ENCODE measurements around the gene NDUFA8. TPM values are rescaled to one million over a fixed set of nuclear protein-coding genes. Genes with fewer than 3 reads are reported as not detected.
"Not testable (repeated sequence)": the region's sequence is repeated elsewhere in the genome, so short reads cannot be mapped to it uniquely, and the experiment has no call there.

Gene NDUFA8
- total and polyA plus RNA-seq, 10 donors, result 27.8 to 72.7 (median 29.8) TPM

GRCh38 chr9:122118343-122119165 lies 41.0 kb downstream of the NDUFA8 start:
- Histone ChIP-seq H3K9me3 (peaks cover 0 to 6% (median 0%) of the 10 kb centered on the region in 8 donors), H3K4me3 (no peak overlapping the region), H3K27ac (no peak overlapping the region), H3K4me1 (peaks cover 0 to 28% (median 6%) of the 10 kb centered on the region in 6 donors), H3K27me3 (replicated peaks in 1 of 7) (peaks cover 0 to 13% (median 0%) of the 10 kb centered on the region in 7 donors), H3K36me3 (no peaks in the 10 kb centered on the region)
- no peak for DNase-seq
- WGBS, 5 donors, result 71 to 91% (median 84%) methylated on average over 5 of the region's 5 CpGs
- no peak for TF ChIP-seq POLR2A (IDR thresholded peaks at IDR 0.05)
- TF ChIP-seq CTCF (IDR thresholded peaks at IDR 0.05 in 8 of 11, conservative IDR thresholded peaks at IDR 0.05 in 3 of 11), result no peak
- TF ChIP-seq POLR2AphosphoS5 (IDR thresholded peaks at IDR 0.05), result no peak
- intact Hi-C loops (cut with DNase I; ENCODE audit: low total_unique reads), result no loop called here

DNA sequence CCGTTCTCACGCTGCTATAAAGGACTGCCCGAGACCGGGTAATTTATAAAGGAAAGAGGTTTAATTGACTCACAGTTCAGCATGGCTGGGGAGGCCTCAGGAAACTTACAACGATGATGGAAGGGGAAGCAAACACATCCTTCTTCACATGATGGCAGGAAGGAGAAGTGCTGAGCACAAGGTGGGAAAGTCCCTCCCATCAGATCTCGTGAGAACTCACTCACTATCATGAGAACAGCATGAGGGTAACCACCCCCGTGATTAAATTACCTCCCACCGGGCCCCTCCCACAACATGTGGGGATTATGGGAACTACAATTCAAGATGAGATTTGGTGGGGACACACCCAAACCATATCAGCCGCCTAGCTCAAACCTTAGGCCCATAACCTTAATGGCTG lies 42.3 kb downstream of the NDUFA8 start:
- H3K9me3 ChIP-seq; H3K36me3 ChIP-seq; H3K27me3 ChIP-seq (replicated peaks in 1 of 7); DNase-seq; intact Hi-C loops (cut with DNase I; ENCODE audit: low total_unique reads); H3K27ac ChIP-seq; H3K4me3 ChIP-seq: not testable (repeated sequence)
- peaks cover 0 to 23% (median 1%) of the 10 kb centered on the region in 6 donors for H3K4me1 ChIP-seq
- 57 to 69% (median 64%) methylated on average over 9 of the region's 9 CpGs for WGBS, 5 donors

DNA sequence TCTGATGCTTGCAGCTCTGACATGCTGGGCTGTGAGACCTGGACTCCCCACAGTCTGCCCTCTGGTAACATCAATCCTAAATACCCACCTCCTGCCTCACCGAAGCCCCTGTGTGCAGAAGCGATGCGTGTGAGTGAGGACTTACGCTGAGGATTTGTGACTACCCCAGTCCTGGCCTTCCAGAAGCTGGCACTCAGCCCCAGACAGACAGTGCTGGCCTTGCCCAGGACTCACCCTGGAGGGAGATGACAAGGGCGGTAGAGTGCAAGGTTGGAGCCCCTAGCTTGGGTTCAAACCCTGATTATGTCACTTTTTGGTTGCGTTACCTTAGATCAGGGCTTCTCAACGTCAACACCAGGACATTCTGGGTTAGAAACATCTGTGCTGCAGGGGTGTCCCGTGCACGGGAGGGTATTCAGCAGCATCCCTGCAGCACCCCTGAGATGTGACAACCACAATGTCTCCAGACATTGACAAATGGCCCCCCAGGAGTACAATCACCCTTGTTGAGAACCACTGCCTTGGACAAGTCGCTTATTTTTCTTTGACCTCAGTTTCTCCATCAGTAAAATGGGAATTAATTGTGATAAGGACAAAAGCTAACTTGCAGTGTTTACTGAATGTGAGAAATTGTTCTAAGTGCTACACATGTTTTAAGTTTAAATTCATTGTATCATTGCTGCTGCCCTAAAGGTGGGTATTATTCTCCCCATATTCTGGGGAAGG lies 43.0 kb downstream of the NDUFA8 start:
- H3K4me3 ChIP-seq, result no peak overlapping the region
- H3K27me3 ChIP-seq (replicated peaks in 1 of 7), result peaks cover 0 to 8% (median 0%) of the 10 kb centered on the region in 7 donors
- intact Hi-C loops (cut with DNase I; ENCODE audit: low total_unique reads), result no loop called here
- peaks cover 0 to 23% (median 1%) of the 10 kb centered on the region in 6 donors for H3K4me1 ChIP-seq
- no peak overlapping the region for H3K27ac ChIP-seq
- TF ChIP-seq CTCF (IDR thresholded peaks at IDR 0.05 in 8 of 11, conservative IDR thresholded peaks at IDR 0.05 in 3 of 11) (no peak), POLR2A (IDR thresholded peaks at IDR 0.05) (no peak), POLR2AphosphoS5 (IDR thresholded peaks at IDR 0.05) (no peak)
- H3K36me3 ChIP-seq, result no peaks in the 10 kb centered on the region
- peaks cover 0 to 6% (median 0%) of the 10 kb centered on the region in 8 donors for H3K9me3 ChIP-seq
- DNase-seq, result no peak
- 87 to 94% (median 90%) methylated on average over 10 of the region's 10 CpGs for WGBS, 5 donors

- Histone ChIP-seq H3K27me3 (replicated peaks in 1 of 7) (peaks cover 0 to 8% (median 0%) of the 10 kb centered on the region in 7 donors), H3K9me3 (peaks cover 0 to 6% (median 0%) of the 10 kb centered on the region in 8 donors), H3K36me3 (no peaks in the 10 kb centered on the region), H3K4me3 (no peak overlapping the region), H3K4me1 (peaks cover 0 to 23% (median 1%) of the 10 kb centered on the region in 6 donors), H3K27ac (no peak overlapping the region)
- DNase-seq, result no peak
- intact Hi-C loops (cut with DNase I; ENCODE audit: low total_unique reads), result no loop called here
- TF ChIP-seq POLR2AphosphoS5 (IDR thresholded peaks at IDR 0.05) (no peak), POLR2A (IDR thresholded peaks at IDR 0.05) (no peak), CTCF (IDR thresholded peaks at IDR 0.05 in 8 of 11, conservative IDR thresholded peaks at IDR 0.05 in 3 of 11) (no peak)
- 57 to 79% (median 75%) methylated on average over 3 to 4 of the region's 4 CpGs for WGBS, 5 donors
Measured at GRCh38 chr9:122116040-122116439, 43.5 kb downstream of the NDUFA8 start.
